ENCODE measurements around the gene ARMCX5. TPM values are rescaled to one million over a fixed set of nuclear protein-coding genes. Genes with fewer than 3 reads are reported as not detected.

Gene ARMCX5
- total and polyA plus RNA-seq, 10 of the 15 experiments (the other 5 are each of a cell fraction or from before 2014, with no cell fraction given): 6.5 to 13.7 (median 9.9) TPM

- TF ChIP-seq, protein P1, sequence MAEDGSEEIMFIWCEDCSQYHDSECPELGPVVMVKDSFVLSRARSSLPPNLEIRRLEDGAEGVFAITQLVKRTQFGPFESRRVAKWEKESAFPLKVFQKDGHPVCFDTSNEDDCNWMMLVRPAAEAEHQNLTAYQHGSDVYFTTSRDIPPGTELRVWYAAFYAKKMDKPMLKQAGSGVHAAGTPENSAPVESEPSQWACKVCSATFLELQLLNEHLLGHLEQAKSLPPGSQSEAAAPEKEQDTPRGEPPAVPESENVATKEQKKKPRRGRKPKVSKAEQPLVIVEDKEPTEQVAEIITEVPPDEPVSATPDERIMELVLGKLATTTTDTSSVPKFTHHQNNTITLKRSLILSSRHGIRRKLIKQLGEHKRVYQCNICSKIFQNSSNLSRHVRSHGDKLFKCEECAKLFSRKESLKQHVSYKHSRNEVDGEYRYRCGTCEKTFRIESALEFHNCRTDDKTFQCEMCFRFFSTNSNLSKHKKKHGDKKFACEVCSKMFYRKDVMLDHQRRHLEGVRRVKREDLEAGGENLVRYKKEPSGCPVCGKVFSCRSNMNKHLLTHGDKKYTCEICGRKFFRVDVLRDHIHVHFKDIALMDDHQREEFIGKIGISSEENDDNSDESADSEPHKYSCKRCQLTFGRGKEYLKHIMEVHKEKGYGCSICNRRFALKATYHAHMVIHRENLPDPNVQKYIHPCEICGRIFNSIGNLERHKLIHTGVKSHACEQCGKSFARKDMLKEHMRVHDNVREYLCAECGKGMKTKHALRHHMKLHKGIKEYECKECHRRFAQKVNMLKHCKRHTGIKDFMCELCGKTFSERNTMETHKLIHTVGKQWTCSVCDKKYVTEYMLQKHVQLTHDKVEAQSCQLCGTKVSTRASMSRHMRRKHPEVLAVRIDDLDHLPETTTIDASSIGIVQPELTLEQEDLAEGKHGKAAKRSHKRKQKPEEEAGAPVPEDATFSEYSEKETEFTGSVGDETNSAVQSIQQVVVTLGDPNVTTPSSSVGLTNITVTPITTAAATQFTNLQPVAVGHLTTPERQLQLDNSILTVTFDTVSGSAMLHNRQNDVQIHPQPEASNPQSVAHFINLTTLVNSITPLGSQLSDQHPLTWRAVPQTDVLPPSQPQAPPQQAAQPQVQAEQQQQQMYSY (CRISPR knock-in tag; IDR thresholded peaks at IDR 0.05): no peak
- no peak for TF ChIP-seq NR2C2 (IDR thresholded peaks at IDR 0.05; ENCODE audit: borderline replicate concordance, control insufficient read depth, insufficient read length, low read depth)
- TF ChIP-seq SIX5 (IDR thresholded peaks at IDR 0.05; ENCODE audit: low read depth, low read length, severe bottlenecking): no peak
- TF ChIP-seq HDAC2 (IDR thresholded peaks at IDR 0.05): no peak
- no peak for TF ChIP-seq TCF12 (IDR thresholded peaks at IDR 0.05; ENCODE audit: low read depth, low read length)
- TF ChIP-seq RB1 (IDR thresholded peaks at IDR 0.05; ENCODE audit: borderline replicate concordance): no peak
- TF ChIP-seq SMARCA5 (IDR thresholded peaks at IDR 0.05): no peak
- no peak for TF ChIP-seq SP1 (IDR thresholded peaks at IDR 0.05; ENCODE audit: low read depth, low read length)
Measured at GRCh38 chrX:102580891-102581290, 18.4 kb upstream of the ARMCX5 start (continued).

DNA sequence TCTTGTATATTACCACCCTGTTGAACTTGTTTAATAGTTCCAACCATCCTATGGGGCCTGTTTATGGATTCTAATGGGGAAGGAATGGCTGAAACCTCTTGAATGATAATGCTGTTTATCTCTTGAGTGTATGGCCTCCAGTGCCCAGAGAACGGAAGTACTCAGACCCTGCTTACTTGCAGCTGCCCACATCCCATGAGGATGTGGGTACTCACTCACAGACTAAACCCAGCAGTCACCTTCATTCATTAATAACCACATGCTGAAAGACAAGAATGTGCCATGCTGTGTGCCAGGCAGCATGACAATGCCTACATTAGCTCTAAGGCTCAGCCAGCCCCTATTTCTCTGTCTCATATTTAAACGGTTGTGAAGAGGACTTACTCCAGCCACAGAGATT lies 5.9 kb upstream of the ARMCX5 start:
- H3K4me3 ChIP-seq: no peak overlapping the region
- ATAC-seq (no peak), DNase-seq (ENCODE audit: low read depth, low spot score) (no peak), FAIRE-seq (no peak)
- RAD21 ChIA-PET (ENCODE audit: unreplicated experiment): no interaction called here
- H3K36me3 ChIP-seq (ENCODE audit: control insufficient read depth in 2 of 2, insufficient read depth in 2 of 2, low read length in 1 of 2): no peaks in the 10 kb centered on the region
- POLR2A ChIA-PET: no interaction called here
- H3K4me1 ChIP-seq (ENCODE audit: control insufficient read depth, insufficient read depth, low read length): no peaks in the 10 kb centered on the region
- 10% methylated on average over 2 of the region's 2 CpGs for WGBS (ENCODE audit: insufficient coverage, insufficient replicate concordance, low lambda C conversion rate, missing lambda C conversion rate)
- SMC1A ChIA-PET (ENCODE audit: uncharacterized antibody, unreplicated experiment): no interaction called here
- H3K4me2 ChIP-seq (ENCODE audit: control insufficient read depth, insufficient read depth): no peak overlapping the region
- in situ Hi-C loops (cut with MboI) (no loop called here), intact Hi-C loops (cut with micrococcal nuclease; ENCODE audit: unreplicated experiment) (no loop called here)
- CTCF ChIA-PET: no interaction called here
- no peak overlapping the region for H2AFZ ChIP-seq (ENCODE audit: control insufficient read depth, low read depth, low read length)
- H3K27me3 ChIP-seq (replicated peaks in 1 of 2; ENCODE audit: control insufficient read depth in 2 of 2, insufficient read depth in 2 of 2, low read length in 1 of 2): no peaks in the 10 kb centered on the region
- no peak overlapping the region for H3K27ac ChIP-seq (ENCODE audit: control insufficient read depth, insufficient read depth)
- H3K79me2 ChIP-seq (ENCODE audit: control insufficient read depth, insufficient read depth, low read length): no peaks in the 10 kb centered on the region
- no peaks in the 10 kb centered on the region for H3K9me3 ChIP-seq (replicated peaks; ENCODE audit: control insufficient read depth, insufficient read depth, low read length)
- H4K20me1 ChIP-seq (ENCODE audit: control insufficient read depth, insufficient read depth): no peaks in the 10 kb centered on the region
- no peak overlapping the region for H3K9ac ChIP-seq (ENCODE audit: control insufficient read depth, insufficient read depth, low read length)
- BruUV-seq (replicated peaks): no TSS peak
- TF ChIP-seq ASH2L (IDR thresholded peaks at IDR 0.05; ENCODE audit: borderline replicate concordance, low read depth): no peak
- TF ChIP-seq ZBTB33 (IDR thresholded peaks at IDR 0.05): no peak
- no peak for TF ChIP-seq ZNF217 (IDR thresholded peaks at IDR 0.05)
- no peak for TF ChIP-seq KAT2A (conservative IDR thresholded peaks at IDR 0.05; ENCODE audit: control insufficient read depth, low read depth, low read length)
- TF ChIP-seq, protein P2, sequence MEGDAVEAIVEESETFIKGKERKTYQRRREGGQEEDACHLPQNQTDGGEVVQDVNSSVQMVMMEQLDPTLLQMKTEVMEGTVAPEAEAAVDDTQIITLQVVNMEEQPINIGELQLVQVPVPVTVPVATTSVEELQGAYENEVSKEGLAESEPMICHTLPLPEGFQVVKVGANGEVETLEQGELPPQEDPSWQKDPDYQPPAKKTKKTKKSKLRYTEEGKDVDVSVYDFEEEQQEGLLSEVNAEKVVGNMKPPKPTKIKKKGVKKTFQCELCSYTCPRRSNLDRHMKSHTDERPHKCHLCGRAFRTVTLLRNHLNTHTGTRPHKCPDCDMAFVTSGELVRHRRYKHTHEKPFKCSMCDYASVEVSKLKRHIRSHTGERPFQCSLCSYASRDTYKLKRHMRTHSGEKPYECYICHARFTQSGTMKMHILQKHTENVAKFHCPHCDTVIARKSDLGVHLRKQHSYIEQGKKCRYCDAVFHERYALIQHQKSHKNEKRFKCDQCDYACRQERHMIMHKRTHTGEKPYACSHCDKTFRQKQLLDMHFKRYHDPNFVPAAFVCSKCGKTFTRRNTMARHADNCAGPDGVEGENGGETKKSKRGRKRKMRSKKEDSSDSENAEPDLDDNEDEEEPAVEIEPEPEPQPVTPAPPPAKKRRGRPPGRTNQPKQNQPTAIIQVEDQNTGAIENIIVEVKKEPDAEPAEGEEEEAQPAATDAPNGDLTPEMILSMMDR (IDR thresholded peaks at IDR 0.05 in 2 of 3, conservative IDR thresholded peaks at IDR 0.05 in 1 of 3; ENCODE audit: control insufficient read depth in 2 of 3, extremely low read depth in 1 of 3, insufficient read depth in 1 of 3, low read depth in 3 of 3, low read length in 3 of 3): no peak
- TF ChIP-seq SMC3 (IDR thresholded peaks at IDR 0.05; ENCODE audit: borderline replicate concordance, low read length): no peak
- TF ChIP-seq, protein P3, sequence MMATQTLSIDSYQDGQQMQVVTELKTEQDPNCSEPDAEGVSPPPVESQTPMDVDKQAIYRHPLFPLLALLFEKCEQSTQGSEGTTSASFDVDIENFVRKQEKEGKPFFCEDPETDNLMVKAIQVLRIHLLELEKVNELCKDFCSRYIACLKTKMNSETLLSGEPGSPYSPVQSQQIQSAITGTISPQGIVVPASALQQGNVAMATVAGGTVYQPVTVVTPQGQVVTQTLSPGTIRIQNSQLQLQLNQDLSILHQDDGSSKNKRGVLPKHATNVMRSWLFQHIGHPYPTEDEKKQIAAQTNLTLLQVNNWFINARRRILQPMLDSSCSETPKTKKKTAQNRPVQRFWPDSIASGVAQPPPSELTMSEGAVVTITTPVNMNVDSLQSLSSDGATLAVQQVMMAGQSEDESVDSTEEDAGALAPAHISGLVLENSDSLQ (IDR thresholded peaks at IDR 0.05): no peak

Data from GM12878 (cell line).